ENCODE measurements around the gene STK10. TPM values are rescaled to one million over a fixed set of nuclear protein-coding genes. Genes with fewer than 3 reads are reported as not detected.
A peak's percentile ranks its signal among the peaks of the same experiment; 100 is the strongest.

The STK10 gene
- total RNA-seq, 4 donors from 2014 or later: 5.4 to 18.3 (median 5.7) TPM

DNA sequence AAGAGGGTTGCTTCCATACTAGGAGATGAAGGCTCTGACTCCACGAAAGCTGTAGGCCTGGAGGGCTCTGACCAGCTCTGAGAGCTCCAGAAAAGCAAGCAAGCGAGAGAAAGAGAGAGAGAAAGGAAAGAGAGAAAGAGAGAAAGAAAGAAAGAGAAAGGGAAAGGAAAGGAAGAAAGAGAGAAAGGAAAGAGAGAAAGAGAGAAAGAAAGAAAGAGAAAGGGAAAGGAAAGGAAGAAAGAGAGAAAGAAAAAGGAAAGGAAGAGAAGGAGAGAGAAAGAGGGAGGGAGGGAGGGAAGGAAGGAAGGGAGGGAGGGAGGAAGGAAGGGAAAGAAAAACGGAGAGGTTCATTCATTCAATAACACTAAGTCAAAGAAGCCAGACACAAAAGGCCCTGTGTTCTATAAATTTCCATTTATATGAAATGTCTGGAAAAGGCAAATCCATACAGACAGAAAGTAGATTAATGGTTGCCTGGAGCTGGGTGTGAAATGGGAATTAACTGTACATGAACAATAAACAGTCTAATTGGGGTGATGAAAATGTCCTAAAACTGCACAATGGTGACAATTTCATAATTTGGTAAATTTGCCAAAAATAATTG, 1.8 kb upstream of the STK10 start:
- no peak for DNase-seq
- no peaks in the 10 kb centered on the region for H3K9me3 ChIP-seq
- TF ChIP-seq POLR2A (IDR thresholded peaks at IDR 0.05) (no peak), CTCF (IDR thresholded peaks at IDR 0.05 in 4 of 5, conservative IDR thresholded peaks at IDR 0.05 in 1 of 5) (no peak)
- in situ Hi-C loops (cut with MboI; ENCODE audit: low sequenced_read_pairs in 4 of 4): loop anchor here (5.0 to 25.0 kb wide), 6 partner anchors 77 to 105 kb away; partner anchors contain the start of gene UBTD2 (in 2 of the 4)
- H3K4me3 ChIP-seq: no peak overlapping the region
- no peaks in the 10 kb centered on the region for H3K27me3 ChIP-seq
- no peak overlapping the region for H3K27ac ChIP-seq
- intact Hi-C loops (cut with DNase I; ENCODE audit: low total_unique reads): no loop called here
- ATAC-seq: no peak
- peaks cover 12 to 14% of the 10 kb centered on the region in 2 donors for H3K4me1 ChIP-seq
- H3K36me3 ChIP-seq: no peaks in the 10 kb centered on the region

GRCh38 chr5:172188893-172189692, 1.1 kb upstream of the STK10 start:
- DNase-seq: no peak
- no peak for ATAC-seq
- Histone ChIP-seq H3K4me1 (peaks cover 12 to 14% of the 10 kb centered on the region in 2 donors), H3K4me3 (peak overlapping the region; percentile 57 to 87 (median 86)), H3K27me3 (no peaks in the 10 kb centered on the region), H3K27ac (peak overlapping the region in 3 of 4 donors; percentile 79 to 88 (median 86)), H3K36me3 (no peaks in the 10 kb centered on the region), H3K9me3 (no peaks in the 10 kb centered on the region)
- in situ Hi-C loops (cut with MboI; ENCODE audit: low sequenced_read_pairs in 4 of 4) (loop anchor here in 3 of 4 donors (5.0 to 25.0 kb wide), 3 partner anchors 77 to 98 kb away; partner anchors contain the start of gene UBTD2 (in 2 of the 3)), intact Hi-C loops (cut with DNase I; ENCODE audit: low total_unique reads) (loop anchor here (1.0 kb wide), 3 partner anchors 82 to 104 kb away; partner anchors contain the start of gene UBTD2)
- TF ChIP-seq CTCF (IDR thresholded peaks at IDR 0.05 in 4 of 5, conservative IDR thresholded peaks at IDR 0.05 in 1 of 5) (no peak), POLR2A (IDR thresholded peaks at IDR 0.05) (no peak)

DNA sequence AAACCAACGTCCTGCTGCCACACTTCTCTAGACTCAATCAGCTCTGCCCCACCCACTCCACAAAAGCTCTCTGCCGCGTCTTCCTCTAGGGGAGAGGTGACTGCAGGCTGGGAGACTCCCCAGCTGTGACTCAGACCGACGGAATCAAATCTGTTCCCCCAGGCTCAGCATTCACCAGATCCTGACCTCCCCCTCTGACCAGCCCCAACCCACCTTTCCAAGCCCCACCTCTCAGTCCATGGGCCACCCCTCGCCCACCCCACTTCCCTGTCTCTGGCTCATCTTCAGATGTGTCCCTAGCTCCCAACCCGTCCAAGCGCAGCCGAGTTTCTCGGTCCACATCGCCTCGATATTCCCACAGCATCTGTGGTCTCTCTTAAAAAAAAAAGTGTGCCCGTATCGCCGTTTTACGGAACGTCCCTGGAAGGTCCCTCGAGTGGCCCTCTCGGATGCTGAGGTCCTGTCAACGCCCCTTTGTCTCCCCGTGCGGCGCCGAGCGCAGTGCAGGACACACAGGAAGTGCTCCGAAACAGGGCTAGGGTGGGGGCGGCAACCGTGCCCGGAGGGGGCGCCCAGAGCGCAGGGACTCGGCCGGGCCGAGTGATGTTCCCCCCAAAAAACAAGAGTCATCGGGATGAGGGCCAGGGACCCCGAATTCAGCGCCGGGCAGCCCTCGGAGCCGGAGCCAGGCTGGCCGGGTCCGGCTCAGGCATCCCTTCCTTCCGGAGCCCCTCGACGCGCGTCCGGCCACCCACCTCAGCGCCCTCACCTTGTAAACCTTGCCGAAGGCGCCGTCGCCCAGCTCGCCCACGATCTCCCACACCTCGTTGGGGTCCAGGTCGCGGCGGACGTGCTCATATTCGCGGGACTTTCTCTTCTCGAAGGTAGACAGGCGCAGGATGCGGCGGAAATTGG, 649 bp downstream of the STK10 start:
- Histone ChIP-seq H3K36me3 (no peaks in the 10 kb centered on the region), H3K4me3 (peak overlapping the region; percentile 57 to 87 (median 86)), H3K4me1 (peaks cover 14 to 15% of the 10 kb centered on the region in 2 donors), H3K27me3 (no peaks in the 10 kb centered on the region), H3K27ac (peak overlapping the region; percentile 79 to 88 (median 84)), H3K9me3 (no peaks in the 10 kb centered on the region)
- intact Hi-C loops (cut with DNase I; ENCODE audit: low total_unique reads) (loop anchor here (1.0 kb wide), 3 partner anchors 80 to 106 kb away; partner anchors contain the start of gene UBTD2), in situ Hi-C loops (cut with MboI; ENCODE audit: low sequenced_read_pairs in 4 of 4) (loop anchor here in 3 of 4 donors (5.0 to 25.0 kb wide), 3 partner anchors 75 to 100 kb away; partner anchors contain the start of gene UBTD2 (in 2 of the 3))
- DNase-seq: no peak
- TF ChIP-seq POLR2A (IDR thresholded peaks at IDR 0.05) (no peak), CTCF (IDR thresholded peaks at IDR 0.05 in 4 of 5, conservative IDR thresholded peaks at IDR 0.05 in 1 of 5) (peak in 1 of 5 experiments; percentile 12)
- ATAC-seq: peak in 1 of 2 donors; percentile 8

DNA sequence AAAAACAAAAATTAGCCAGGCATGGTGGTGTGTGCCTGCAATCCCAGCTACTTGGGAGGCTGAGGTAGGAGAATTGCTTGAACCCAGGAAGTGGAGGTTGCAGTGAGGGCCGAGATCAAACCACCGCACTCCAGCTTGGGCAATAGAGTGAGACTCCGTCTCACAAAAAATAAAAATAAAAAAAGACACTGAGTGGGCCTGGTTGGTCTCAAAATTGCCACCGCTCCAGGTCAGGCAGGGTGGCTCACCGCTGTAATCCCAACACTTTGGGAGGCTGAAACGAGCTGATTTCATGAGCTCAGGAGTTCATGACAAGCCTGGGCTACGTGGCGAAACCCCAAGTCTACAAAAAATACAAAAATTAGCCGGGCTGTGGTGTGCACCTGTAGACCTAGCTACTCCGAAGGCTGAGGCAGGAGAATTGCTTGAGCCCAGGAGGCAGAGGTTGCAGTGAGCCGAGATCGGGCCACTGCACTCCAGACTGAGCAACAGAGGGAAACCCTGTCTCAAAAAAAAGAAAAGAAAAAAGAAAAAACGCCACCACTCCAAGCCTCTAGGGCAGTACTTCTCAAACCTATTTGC, 1.8 kb downstream of the STK10 start:
- ATAC-seq (no peak), DNase-seq (no peak)
- H3K4me3 ChIP-seq: peak overlapping the region in 3 of 4 donors; percentile 57 to 86 (median 85)
- no peaks in the 10 kb centered on the region for H3K36me3 ChIP-seq
- in situ Hi-C loops (cut with MboI; ENCODE audit: low sequenced_read_pairs in 4 of 4): loop anchor here in 3 of 4 donors (5.0 to 25.0 kb wide), 3 partner anchors 74 to 101 kb away; partner anchors contain the start of gene UBTD2 (in 2 of the 3)
- TF ChIP-seq CTCF (IDR thresholded peaks at IDR 0.05 in 4 of 5, conservative IDR thresholded peaks at IDR 0.05 in 1 of 5): no peak
- no peaks in the 10 kb centered on the region for H3K27me3 ChIP-seq
- intact Hi-C loops (cut with DNase I; ENCODE audit: low total_unique reads): no loop called here
- H3K4me1 ChIP-seq: peaks cover 14 to 15% of the 10 kb centered on the region in 2 donors
- no peaks in the 10 kb centered on the region for H3K9me3 ChIP-seq
- H3K27ac ChIP-seq: peak overlapping the region in 3 of 4 donors; percentile 82 to 88 (median 86)
